ENCODE measurements around the gene SF3B2.

The SF3B2 gene

GRCh38 chr11:66047541-66048365, 4.4 kb upstream of the SF3B2 start:
- no peak for DNase-seq (ENCODE audit: low read depth in 2 of 2)

- DNase-seq (ENCODE audit: low read depth in 2 of 2): no peak
These were observed 3.4 kb upstream of the SF3B2 start, which contains the start of gene GAL3ST3 for GRCh38 chr11:66048547-66049323. GAL3ST3 (minus strand) TSS chr11:66049161; CDS start chr11:66045415, 3,746 bp downstream.

- no peak for DNase-seq (ENCODE audit: low read depth in 2 of 2)
These were observed 1.5 kb upstream of the SF3B2 start for GRCh38 chr11:66050581-66051231.

GRCh38 chr11:66051371-66051765, 796 bp upstream of the SF3B2 start:
- DNase-seq (ENCODE audit: low read depth in 2 of 2): no peak

- no peak for DNase-seq (ENCODE audit: low read depth in 2 of 2)
These were observed 459 bp downstream of the SF3B2 start for GRCh38 chr11:66052664-66052982.

GRCh38 chr11:66055021-66055420, 2.9 kb downstream of the SF3B2 start:
- DNase-seq (ENCODE audit: low read depth in 2 of 2): no peak

GRCh38 chr11:66056501-66056900, 4.3 kb downstream of the SF3B2 start:
- DNase-seq (ENCODE audit: low read depth in 2 of 2): no peak

GRCh38 chr11:66059966-66060680, 8.0 kb downstream of the SF3B2 start:
- DNase-seq (ENCODE audit: low read depth in 2 of 2): no peak

GRCh38 chr11:66061268-66061667, 9.1 kb downstream of the SF3B2 start:
- DNase-seq (ENCODE audit: low read depth in 2 of 2): no peak

GRCh38 chr11:66062408-66062807, 10.2 kb downstream of the SF3B2 start:
- DNase-seq (ENCODE audit: low read depth in 2 of 2): no peak

GRCh38 chr11:66063900-66064299, 11.7 kb downstream of the SF3B2 start:
- DNase-seq (ENCODE audit: low read depth in 2 of 2): no peak

GRCh38 chr11:66064571-66064970, 12.4 kb downstream of the SF3B2 start:
- DNase-seq (ENCODE audit: low read depth in 2 of 2): no peak

- DNase-seq (ENCODE audit: low read depth in 2 of 2): no peak
These were observed 14.6 kb downstream of the SF3B2 start for GRCh38 chr11:66066751-66067150.

GRCh38 chr11:66067640-66068039, 15.5 kb downstream of the SF3B2 start:
- DNase-seq (ENCODE audit: low read depth in 2 of 2): no peak

- DNase-seq (ENCODE audit: low read depth in 2 of 2): peak; percentile 46 to 61
These were observed 16.1 kb downstream of the SF3B2 start for GRCh38 chr11:66068154-66068821.

- no peak for DNase-seq (ENCODE audit: low read depth in 2 of 2)
These were observed 17.0 kb downstream of the SF3B2 start for GRCh38 chr11:66068923-66069714.

- peak in 1 of 2 donors; percentile 54 for DNase-seq (ENCODE audit: low read depth in 2 of 2)
These were observed 17.8 kb downstream of the SF3B2 start, which contains the start of gene PACS1 for GRCh38 chr11:66069715-66070603. PACS1 (plus strand) TSS chr11:66070272; CDS start chr11:66070487, 215 bp downstream.

- DNase-seq (ENCODE audit: low read depth in 2 of 2): no peak
These were observed 18.6 kb downstream of the SF3B2 start for GRCh38 chr11:66070604-66071380.
